ENCODE results near the gene TCF23.
A peak's percentile ranks its signal among the peaks of the same experiment; 100 is the strongest.
"Not testable (repeated sequence)": the region's sequence is repeated elsewhere in the genome, so short reads cannot be mapped to it uniquely, and the experiment has no call there.

TCF23 gene

DNA sequence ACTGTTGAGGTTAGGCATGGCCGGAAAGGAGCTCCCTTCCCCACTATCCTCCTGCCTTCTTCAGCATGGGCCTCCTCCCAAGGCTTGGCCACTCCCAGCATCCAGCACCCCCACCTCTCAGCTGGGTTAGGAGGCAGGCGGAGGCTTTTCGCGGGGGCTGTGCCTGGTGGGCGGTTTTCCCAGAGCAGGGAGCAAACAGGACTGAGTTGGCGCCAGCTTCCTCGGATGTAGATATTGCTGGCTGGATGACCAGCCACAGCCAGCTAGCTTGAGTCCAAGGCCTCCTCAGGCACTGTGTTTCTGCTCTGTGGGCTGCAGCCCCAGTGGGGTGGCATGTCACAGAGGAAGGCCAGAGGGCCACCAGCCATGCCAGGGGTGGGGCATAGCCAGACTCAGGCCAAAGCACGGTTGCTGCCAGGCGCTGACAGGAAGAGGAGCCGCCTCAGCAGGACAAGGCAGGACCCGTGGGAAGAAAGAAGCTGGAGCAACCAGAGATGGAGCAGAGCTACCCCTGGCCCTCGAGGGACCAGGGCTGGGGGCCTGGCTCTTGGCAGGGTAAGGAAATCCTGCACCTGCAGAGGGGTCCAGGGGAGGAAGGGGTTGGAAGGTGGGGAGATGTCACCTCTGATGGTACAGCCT, at the start of gene TCF23:
TCF23 (plus strand) TSS at position 204 of the 639 bp plus-strand sequence; CDS start at position 334, 130 bp downstream.
- no peak for DNase-seq (ENCODE audit: low read depth in 3 of 3)

DNA sequence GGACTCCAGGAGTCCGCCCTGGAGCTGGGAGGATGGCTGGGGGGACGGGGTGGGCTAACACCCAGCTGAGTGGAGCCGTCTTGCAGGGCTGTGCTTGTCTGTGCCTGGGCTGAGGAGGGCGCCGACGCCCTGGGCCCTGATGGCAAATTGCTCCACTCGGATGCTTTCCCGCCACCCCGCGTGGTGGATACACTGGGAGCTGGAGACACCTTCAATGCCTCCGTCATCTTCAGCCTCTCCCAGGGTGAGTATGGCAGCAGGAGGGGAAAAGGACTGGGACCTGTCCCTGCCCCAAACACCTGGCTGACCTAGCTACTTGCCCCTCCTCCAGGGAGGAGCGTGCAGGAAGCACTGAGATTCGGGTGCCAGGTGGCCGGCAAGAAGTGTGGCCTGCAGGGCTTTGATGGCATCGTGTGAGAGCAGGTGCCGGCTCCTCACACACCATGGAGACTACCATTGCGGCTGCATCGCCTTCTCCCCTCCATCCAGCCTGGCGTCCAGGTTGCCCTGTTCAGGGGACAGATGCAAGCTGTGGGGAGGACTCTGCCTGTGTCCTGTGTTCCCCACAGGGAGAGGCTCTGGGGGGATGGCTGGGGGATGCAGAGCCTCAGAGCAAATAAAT, 49.4 kb upstream of the TCF23 start:
- DNase-seq (ENCODE audit: low read depth in 3 of 3) = no peak

DNA sequence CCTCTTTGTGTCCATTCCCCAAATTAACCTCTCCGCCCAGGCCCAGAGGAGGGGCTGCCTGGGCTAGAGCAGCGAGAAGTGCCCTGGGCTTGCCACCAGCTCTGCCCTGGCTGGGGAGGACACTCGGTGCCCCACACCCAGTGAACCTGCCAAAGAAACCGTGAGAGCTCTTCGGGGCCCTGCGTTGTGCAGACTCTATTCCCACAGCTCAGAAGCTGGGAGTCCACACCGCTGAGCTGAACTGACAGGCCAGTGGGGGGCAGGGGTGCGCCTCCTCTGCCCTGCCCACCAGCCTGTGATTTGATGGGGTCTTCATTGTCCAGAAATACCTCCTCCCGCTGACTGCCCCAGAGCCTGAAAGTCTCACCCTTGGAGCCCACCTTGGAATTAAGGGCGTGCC, 48.8 kb upstream of the TCF23 start:
- no peak for DNase-seq (ENCODE audit: low read depth in 3 of 3)

DNA sequence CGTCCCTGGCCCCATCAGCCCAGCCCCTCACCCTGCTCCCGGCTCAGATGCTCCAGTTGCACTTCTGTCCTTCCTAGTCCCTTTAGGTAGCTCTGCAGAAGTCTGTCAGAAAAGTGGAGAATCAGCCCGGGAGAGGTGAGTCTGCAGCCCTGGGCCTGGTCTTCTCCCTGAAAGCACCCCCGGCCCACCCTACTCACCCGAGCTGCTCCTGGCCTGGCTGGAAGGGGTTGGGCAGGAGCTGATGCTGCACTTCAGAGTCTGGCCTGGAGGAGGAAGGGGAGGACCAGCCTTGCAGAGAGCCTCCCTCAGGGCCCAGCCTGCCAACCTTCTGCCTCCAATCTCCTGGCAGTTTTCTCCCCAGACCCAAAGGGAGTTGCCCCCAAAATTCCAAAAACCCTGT, 46.5 kb upstream of the TCF23 start:
- DNase-seq (ENCODE audit: low read depth in 3 of 3) = no peak

DNA sequence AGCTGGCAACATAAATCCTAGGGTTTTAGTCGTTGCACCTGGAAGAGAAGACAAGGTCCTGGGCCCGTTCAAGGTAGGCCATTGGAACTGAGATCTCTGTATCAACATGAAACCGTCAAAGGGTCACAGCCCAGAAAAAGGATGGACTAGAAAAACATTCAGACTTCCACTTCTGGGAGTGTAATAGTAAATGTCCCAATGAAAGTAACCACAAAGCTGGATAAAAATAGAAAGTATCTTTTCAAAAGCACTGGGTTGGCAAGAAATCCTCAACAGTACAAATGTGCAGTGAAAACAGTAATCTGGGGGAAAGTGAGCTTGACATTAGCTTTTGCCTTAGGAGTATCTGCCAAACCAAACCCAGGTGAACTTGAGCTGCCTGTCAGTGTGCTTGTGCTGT, 42.8 kb upstream of the TCF23 start:
- DNase-seq (ENCODE audit: low read depth in 3 of 3) = no peak

DNA sequence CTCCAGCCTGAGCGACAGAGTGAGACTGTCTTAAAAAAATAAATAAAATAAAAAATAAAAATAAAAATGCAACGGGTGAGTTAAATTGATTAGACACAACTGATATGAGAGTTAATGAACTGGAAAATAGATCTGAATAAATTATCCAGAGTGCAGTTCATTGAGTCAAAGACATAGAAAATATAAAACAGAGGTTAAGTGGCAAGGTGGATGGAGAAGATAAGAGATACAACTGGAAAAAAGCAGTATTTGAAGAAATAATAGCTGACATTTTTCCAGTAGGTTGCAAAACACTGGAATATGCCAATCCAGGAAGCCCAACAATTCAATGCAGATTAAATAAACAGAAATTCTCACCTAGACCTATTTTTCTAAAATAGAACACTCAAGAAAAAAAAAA, 40.6 kb upstream of the TCF23 start:
- no peak for DNase-seq (ENCODE audit: low read depth in 3 of 3)

DNA sequence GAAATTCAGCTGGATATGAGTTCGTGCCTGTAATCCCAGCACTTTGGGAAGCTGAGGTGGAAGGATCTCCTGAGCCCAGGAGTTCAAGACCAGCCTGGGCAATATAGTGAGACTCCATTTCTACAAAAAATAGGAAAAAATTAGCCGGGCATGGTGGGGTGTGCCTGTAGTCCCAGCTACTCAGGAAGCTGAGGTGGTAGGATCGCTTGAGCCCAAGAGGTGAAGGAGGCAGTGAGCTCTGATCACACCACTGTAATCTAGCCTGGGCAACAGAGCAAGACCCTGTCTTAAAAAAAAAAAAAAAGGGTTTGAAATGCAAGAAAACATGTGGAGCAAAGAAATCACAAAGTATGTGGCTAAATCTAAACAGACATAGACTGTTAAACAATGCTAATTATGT, 39.7 kb upstream of the TCF23 start:
- no peak for DNase-seq (ENCODE audit: low read depth in 3 of 3)

DNA sequence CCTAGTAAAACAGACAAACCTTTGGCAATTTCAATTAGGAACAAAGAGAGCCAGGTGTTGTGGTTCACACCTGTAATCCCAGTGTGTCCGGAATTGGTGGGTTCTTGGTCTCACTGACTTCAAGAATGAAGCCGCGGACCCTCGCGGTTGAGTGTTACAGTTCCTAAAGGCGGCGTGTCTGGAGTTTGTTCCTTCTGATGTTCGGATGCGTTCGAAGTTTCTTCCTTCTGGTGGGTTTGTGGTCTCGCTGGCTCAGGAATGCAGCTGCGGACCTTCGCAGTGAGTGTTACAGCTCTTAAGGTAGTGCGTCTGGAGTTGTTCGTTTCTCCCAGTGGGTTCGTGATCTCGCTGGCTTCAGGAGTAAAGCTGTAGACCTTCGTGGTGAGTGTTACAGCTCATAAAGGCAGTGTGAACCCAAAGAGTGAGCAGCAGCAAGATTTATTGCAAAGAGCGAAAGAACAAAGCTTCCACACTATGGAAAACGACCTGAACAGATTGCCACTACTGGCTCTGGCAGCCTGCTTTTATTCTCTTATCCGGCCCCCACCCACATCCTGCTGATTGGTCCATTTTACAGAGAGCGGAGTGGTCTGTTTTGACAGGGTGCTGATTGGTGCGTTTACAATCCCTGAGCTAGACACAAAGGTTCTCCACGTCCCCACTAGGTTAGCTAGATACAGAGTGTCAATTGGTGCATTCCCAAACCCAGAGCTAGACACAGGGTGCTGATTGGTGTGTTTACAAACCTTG, 38.0 kb upstream of the TCF23 start:
- DNase-seq (ENCODE audit: low read depth in 3 of 3) = not testable (repeated sequence)

DNA sequence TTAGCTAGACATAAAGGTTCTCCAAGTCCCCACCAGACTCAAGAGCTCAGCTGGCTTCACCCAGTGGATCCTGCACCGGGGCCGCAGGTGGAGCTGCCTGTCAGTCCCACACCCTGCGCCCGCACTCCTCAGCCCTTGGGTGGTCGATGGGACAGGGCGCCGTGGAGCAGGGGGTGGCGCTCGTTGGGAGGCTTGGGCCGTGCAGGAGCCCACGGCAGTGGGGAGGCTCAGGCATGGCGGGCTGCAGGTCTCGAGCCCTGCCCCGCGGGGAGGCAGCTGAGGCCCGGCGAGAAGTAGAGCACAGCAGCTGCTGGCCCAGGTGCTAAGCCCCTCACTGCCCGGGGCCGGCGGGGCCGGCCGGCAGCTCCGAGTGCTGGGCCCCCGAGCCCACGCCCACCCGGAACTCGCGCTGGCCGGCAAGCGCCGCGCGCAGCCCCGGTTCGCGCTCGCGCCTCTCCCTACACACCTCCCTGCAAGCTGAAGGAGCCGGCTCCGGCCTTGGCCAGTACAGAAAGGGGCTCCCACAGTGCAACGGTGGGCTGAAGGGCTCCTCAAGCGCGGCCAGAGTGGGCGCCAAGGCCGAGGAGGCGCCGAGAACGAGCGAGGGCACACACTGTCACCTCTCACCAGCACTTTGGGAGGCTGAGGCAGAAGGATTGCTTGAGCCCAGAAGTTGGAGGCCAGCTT, 37.3 kb upstream of the TCF23 start:
- DNase-seq (ENCODE audit: low read depth in 3 of 3) = not testable (repeated sequence)

DNA sequence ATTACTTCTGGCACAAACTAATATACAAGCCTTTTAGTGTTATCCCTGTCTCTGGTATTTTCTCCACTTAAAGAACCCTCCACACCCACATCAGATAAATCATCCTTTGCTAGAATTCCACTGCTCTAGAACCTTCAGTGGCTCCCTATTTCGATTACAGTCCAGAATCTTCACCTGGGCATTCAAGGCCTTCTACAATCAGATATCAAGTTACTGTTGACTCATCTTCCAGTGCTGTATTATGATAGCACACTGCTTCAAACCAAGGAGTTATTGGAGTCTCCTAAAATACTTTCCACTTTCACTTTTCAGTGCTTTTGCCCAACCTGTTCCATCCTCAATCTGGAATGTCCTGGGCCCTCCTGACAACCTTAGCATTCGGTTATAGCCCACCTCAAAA, 33.3 kb upstream of the TCF23 start:
- DNase-seq (ENCODE audit: low read depth in 3 of 3) = no peak

DNA sequence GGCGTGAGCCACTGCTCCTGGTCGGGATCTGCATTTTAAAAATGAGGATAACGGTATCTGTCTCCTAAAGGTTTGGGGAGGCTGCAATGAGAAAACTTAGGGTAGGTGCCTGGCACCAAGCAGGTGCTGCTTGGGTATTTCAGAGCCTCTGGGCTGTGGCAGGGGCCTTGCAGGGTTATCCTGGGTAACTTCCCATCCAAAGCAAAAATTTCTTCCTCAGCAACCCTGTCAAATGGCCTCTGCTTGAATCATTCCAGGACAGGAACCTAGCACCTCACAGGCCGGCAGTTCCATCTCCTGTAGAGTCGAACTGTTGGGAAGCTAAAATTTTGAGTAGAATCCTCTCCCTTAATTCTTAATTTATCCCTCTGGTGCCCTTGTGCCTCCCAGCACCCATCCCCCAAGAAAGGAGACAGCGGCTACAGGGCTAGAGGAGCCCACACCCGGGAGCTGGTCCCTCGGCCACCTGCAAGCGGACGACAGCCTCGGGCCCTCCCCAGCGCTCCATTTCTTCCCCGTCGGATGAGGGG, 30.7 kb upstream of the TCF23 start:
- DNase-seq (ENCODE audit: low read depth in 3 of 3) = no peak

DNA sequence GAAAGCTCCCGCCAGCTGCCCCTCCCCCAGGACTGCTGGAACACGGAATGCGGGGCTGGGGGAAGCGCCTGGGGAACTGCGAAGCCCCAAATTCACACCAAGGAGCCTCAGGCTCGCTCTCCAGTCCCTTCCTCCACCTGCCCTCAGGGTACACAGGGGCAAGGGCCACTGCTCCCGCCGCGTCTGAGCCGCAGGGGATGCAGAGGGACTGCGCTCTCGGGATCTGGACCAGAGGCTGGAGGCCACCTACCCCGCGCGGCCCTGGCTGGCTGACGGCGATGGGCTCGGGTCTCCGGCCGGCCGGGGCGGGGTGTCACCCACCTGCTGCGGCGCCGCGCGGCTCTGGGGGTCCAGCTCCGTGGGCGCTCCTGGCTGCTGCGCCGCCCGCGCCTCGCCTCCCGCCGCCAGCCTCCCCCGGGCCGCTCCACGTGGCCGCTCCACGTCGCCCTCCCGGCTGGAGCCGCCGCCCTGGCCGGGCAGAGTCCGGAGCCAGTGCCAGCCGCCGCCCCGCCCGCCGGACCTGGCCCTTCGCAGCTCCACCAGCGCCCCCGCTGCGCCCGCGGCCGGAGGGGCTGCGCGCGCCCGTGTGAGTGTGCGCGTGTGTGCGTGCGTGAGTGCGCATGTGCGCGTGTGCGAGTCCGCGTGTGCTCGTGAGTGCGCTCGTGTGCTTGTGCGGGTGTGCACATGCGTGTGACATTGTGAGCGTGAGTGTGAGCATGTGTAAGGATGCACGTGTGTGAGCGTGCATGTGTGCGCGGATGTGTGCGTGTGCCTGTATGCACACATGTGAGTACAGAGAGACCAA, 30.1 kb upstream of the TCF23 start, which contains the start of gene CGREF1:
CGREF1 (minus strand) TSS at position 604 of the 805 bp plus-strand sequence. CDS start 14,762 bp downstream, outside the sequence.
- DNase-seq (ENCODE audit: low read depth in 3 of 3) = no peak

DNA sequence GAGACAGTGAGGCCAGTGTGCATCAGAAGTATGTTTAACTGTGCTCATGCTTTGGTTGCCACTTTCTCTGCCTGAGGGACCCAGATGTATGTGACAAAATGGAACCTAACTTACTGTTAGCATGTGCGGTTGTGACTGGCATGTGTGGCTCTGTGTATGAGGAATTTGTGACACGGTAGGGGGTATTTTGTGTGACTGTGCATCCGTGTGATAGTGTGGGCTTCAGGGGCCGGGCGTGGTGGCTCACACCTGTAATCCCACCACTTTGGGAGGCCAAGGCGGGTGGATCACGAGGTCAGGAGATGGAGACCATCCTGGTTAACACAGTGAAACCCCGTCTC, 29.5 kb upstream of the TCF23 start:
- not testable (repeated sequence) for DNase-seq (ENCODE audit: low read depth in 3 of 3)

DNA sequence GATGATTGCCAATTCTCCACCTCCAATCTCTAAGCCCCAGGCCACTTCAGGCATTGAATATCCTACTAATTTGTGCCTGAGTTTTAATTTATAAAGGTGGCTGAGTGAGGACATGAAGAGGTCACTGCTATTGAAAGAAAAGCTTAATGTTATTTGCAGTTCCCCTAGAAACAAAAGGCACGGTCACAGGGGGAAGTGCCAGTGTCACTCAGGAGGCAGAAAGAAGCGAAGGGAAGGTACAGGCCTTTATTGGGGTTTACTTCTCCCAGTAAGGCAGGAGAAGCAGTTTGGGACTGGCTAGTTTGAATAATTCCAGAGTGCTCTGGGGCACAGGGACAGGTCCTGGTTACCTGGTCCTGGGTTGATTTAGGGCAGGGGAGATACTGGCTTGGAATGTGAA, 26.9 kb upstream of the TCF23 start:
- no peak for DNase-seq (ENCODE audit: low read depth in 3 of 3)

DNA sequence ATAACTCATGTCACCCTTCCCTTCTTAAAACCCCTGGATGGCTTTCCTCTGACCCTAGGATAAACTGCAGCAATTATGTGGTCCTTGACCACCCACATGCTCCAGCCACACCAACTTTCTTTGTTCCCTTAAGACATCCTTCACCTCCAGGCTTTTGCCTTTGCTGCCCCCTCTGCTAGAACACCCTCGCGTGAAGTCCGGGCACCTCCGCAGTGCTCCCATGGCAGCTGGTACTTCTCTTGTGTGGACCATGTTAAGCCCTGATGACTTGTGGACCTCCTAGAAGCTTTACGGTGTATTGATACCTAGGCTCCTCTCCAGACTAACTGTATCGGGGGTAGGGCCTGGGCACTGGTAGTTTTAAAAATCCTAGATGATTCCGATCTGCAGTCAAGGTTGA, 26.0 kb upstream of the TCF23 start:
- no peak for DNase-seq (ENCODE audit: low read depth in 3 of 3)

DNA sequence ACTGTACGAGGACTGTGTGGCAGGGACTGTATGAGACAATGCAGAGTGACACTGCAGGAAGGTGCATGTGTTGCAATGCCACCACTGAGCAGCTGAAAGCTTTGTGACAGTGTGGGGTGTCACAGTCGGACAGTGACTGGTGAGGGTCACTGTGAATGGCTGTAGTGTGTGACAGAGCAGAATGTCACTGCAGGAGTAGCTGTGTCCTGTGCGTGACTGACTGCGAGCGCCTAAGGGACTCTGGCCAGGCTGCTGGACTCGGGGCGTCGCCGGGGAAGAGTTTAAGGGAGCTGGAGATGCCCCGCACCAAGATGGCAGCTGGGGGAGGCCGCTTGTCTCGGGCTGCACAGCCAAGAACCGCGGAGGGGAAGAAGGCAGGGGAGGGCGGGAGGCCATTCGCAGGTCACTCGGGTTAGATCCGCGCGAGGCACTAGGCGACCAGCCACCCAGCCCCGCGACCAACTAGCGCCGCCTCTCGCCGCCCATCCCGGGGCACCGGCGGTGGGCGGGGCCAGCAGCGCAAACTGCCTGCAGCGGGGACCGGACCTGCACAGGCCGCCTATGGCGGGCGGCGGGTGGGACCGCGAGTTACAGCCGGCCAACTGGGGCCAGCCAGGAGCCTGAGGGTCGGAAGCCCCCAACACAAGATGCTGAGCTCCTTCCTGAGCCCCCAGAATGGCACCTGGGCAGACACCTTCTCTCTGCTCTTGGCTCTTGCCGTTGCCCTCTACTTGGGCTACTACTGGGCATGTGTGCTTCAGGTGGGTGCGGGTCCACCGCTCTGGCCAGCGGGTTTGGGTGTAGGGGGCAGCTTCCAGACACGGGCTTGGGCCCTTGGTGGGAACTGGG, 25.3 kb upstream of the TCF23 start, which contains the start of gene ABHD1:
ABHD1 (plus strand) TSS at position 514 of the 849 bp plus-strand sequence; CDS start at position 648, 134 bp downstream.
- DNase-seq (ENCODE audit: low read depth in 3 of 3) = peak in 1 of 3 donors; percentile 40

DNA sequence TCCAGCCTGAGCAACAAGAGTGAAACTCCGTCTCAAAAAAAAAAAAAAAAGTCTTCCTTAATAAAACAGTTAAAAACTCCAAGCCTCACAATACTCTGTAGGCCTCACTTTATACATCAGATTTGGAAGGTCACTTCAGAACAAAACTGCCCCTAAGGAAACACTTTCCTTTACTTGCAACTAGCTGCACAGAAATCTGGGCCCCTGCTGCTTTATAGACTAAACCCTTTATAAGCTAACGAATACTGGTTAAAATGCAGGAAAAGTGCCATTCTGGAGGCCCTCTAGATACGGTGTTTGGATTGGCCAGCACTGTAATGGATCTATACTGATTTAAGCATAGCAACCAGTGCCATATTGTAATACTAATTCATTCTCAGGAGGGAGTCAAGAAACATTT, 23.7 kb upstream of the TCF23 start:
- DNase-seq (ENCODE audit: low read depth in 3 of 3) = no peak

DNA sequence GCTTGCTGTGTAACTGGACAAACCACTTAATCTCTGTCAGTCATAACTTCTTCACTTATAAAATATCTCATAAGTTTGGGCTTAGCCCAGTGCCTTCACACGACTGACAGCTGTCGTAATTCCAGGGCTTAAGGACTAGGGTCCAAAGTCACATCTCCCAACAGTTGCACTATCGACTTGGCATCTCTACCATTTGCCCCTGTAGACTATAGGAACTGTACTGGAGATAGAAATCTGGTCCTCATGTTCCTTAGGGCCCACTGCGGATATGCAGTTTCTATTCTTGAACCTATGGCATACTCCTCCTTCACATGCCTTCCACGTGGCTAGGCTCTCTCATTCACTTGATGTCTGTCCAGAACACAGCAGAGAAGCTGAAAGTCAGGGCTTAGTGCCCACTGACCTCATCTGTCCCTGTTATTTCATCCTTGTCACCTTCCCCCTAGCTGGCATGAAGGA, 22.5 kb upstream of the TCF23 start:
- DNase-seq (ENCODE audit: low read depth in 3 of 3) = no peak

DNA sequence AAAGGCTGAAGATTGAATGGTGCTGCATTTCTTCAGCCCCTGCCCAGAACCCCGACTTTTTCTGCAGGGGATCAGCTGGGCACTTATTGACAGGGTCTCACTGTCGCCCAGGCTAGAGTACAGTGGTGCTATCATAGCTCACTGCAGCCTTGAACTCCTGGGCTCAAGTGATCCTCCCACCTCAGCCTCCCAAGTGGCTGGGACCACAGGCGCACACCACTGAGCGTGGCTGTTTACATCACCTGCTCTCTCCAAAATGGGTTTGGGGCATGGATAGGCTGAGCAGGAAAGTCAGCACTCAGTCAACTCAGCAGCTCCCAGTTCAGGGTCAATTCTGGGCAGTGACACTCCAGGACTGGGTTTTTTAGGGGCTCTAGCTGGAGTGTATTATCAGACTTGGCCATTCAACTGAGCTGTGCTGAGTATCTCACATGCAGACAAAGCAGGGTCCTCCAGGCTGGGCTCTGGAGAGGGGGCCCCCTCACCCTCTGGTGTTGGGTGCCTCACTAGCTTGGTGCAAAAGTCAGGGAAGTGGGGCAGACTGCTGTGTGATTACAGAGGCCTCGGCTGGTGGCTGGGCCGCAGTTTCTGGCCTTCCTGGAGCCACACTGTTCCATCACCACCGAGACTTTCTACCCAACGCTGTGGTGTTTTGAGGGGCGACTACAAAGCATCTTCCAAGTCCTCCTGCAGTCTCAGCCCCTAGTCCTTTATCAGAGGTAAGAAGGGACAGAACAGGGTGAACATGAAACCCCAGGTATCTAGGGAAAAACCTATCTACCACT, 20.7 kb upstream of the TCF23 start:
- DNase-seq (ENCODE audit: low read depth in 3 of 3) = no peak
